Renal cortical epithelial cell (primary cell): ENCODE results near the gene HDAC1. TPM values are rescaled to one million over a fixed set of nuclear protein-coding genes. Genes with fewer than 3 reads are reported as not detected.
"Not testable (repeated sequence)": the region's sequence is repeated elsewhere in the genome, so short reads cannot be mapped to it uniquely, and the experiment has no call there.

Source experiments
- DNase-seq: peaks from one replicate; pipeline ENCODE4 v3.0.0-alpha.2; 2011; ENCODE audit warnings: low read depth
- total RNA-seq: library from RNA; depleted of rRNA; stranded (reverse); fragments of >200 nt; gene quantifications from 2 replicates; pipeline ENCODE4 v1.2.3, GENCODE V29; 2014

Gene HDAC1
- total RNA-seq = 113 and 117 TPM in 2 replicates

GRCh38 chr1:32291708-32292538, at the start of gene HDAC1:
TSS of gene HDAC1 (plus strand) at chr1:32292083. CDS start at chr1:32292170, 87 bp downstream.
- peak; percentile 81 for DNase-seq

- DNase-seq = no peak
Measured at GRCh38 chr1:32242341-32242851, 49.5 kb upstream of the HDAC1 start.

- DNase-seq = no peak
Measured at GRCh38 chr1:32246888-32247273, 45.0 kb upstream of the HDAC1 start, which contains the start of gene FAM167B. TSS of gene FAM167B (plus strand) at chr1:32247222. CDS start at chr1:32247422, 200 bp downstream.

DNA sequence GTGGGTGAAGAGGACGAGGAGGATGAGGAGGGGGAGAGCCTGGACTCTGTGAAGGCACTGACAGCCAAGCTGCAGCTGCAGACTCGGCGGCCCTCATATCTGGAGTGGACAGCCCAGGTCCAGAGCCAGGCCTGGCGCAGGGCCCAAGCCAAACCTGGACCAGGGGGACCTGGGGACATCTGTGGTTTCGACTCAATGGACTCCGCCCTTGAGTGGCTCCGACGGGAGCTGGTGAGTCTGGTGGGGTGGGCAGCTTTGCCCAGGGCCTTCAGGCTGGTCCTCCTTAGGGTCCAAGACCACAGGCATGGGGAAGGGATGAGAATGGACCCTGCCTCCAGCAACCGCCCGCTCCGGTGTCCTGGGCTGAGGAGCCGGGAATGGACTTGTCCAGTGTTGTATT, 44.4 kb upstream of the HDAC1 start:
- no peak for DNase-seq

DNA sequence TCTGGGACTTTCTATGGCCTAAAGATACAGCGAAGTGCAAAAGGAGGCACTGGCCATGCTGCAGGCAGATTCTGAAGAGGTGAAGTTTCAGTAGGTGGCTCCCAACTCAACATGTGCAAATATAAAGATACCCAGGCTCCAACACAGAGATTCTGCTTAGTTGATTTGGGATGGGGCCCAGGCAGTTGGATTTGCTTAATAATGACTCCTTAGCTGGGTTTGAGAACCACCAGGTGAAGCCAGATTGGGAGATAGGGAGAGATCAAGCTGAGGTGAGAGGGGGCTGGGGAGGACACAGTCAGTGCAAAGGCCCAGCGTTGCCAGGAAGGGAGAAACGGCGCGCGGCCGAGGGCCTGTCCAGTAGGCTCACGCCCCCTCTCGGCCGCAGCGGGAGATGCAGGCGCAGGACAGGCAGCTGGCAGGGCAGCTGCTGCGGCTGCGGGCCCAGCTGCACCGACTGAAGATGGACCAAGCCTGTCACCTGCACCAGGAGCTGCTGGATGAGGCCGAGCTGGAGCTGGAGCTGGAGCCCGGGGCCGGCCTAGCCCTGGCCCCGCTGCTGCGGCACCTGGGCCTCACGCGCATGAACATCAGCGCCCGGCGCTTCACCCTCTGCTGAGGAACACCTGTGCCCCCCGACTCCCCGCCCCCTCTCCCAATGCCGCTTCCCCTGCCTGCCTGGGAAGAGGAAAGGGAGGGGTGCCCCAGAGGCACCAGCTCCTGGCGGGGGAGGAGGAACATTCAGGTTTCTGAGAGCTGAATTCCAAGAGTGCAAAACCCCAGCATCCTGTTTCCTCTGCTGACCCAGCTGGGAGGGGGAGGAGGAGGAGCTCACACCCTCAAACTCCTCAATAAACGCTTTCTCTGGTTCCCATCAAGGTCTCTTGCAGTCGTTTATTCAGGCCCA, 43.6 kb upstream of the HDAC1 start:
- DNase-seq = peak; percentile 43

DNA sequence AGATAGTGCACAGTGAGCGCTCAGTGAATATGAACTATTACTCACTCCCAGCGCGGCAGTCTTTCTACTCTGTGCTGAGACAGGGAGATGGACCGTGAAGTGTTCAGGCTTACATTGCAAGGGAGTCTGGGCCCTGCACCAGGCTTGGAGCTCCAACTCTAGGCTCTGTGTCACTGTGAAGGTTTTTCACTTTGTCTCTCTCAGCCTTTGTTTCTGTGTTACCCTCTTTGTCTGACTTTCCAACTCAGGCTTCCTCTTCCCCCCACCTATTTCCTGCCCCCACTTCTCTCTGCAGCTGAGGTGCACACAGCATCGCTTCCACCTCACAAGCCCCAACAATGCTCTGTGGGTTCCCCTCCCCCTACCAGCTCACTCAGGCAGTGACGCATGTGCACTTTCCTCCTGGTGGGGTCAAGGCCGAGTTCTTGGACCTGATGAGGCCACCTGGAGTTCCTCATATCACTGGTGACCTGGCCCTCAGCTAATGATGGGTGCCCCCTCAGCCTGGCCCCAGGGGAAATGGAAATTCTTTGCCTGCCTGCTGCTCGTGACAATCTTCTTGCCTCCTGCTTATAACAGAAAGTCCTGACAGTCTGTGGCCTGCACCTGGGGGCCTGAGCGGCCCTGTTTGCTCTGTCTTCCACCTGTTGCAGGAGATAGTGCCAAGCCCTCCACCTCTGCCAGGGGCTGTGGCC, 41.9 kb upstream of the HDAC1 start:
- DNase-seq = peak; percentile 59

DNA sequence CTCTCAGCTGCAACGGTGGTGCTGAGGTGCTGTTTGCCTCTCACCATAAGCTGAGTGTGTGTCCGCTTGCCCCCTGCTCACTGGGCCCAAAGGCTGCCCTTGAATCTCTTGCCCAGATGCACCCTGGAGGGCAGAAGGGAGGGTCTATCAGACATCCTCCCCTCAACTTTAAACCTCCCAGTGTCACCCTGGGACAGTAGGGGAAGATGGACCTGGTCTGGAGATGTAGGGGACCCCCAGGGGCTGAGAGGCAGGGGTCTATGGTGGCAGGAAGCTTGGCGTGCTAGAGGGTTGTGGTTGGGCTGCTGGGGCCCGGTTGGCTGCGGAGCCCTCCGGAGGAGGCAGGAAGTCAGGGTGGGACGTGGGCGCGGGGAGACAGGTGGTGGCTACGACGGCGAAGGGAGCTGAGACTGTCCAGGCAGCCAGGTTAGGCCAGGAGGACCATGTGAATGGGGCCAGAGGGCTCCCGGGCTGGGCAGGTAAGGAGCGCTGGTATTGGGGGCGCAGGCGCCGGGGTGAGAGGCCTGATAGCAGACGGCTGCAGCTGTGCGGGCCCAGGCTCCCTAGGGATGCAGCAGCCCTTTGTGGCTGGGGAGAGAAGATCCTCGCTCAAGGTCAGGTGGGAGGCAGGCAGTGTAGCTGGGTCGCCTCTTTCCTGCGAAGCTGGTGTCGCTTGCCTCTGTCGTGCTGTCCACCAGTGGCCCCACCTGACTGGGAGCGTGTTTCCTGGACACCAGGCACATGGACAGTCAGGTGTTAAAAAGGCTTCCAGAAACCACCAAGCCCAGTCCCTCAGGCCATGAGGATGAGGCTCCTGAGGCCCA, 40.8 kb upstream of the HDAC1 start, which contains the start of gene LCK:
LCK (plus strand) TSS at position 373 of the 824 bp plus-strand sequence. CDS start 23,065 bp downstream, outside the sequence.
- DNase-seq = no peak

- DNase-seq = no peak
Measured at GRCh38 chr1:32255072-32256071, 36.5 kb upstream of the HDAC1 start.

- no peak for DNase-seq
Measured at GRCh38 chr1:32256473-32257226, 35.2 kb upstream of the HDAC1 start.

GRCh38 chr1:32257227-32257508, 34.7 kb upstream of the HDAC1 start:
- no peak for DNase-seq

- DNase-seq = not testable (repeated sequence)
Measured at GRCh38 chr1:32263236-32263593, 28.7 kb upstream of the HDAC1 start.

- DNase-seq = no peak
Measured at GRCh38 chr1:32263744-32264143, 28.1 kb upstream of the HDAC1 start.

GRCh38 chr1:32265846-32266245, 26.0 kb upstream of the HDAC1 start:
- DNase-seq = no peak

- DNase-seq = peak; percentile 72
Measured at GRCh38 chr1:32266921-32267591, 24.8 kb upstream of the HDAC1 start.

- no peak for DNase-seq
Measured at GRCh38 chr1:32269744-32270143, 22.1 kb upstream of the HDAC1 start.

DNA sequence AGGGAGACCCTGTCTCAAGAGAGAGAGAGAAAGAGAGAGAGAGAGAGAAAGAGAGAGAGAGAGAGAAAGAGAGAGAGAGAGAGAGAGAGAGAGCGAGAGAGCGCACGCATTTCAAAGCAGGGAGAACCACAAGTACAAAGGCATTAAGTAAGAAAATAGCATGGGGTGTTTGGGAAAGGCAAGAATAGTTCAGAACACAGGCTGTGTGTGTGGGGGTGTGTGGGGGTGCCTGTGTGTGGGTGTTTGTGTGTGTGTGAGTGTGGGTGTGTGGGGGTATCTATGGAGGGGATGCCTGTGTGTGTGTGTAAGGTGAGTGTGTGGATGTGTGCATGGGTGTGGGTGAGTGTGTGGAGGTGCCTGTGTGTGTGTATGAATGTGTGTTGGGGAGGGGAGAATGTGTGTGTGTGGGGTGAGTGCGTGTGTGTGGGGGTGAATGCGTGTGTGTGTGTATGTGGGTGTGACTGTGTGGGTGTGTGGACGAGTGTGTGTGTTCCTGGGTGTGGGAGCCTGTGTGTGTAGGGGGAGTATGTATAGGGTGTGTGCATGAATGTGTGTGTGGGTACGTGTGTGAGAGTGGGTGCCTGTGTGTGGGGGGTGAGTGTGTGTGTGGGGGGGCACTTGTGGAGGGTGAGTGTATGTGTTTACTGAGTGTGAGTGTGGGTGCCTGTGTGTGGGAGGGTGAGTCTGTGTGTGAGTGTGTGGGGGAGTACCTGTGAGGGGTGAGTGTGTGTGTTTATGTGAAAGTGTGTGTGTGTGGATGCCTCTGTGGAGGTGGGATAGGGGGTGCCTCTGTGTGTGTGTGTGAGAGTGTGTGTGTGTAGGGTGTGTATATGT, 19.1 kb upstream of the HDAC1 start:
- DNase-seq = no peak

DNA sequence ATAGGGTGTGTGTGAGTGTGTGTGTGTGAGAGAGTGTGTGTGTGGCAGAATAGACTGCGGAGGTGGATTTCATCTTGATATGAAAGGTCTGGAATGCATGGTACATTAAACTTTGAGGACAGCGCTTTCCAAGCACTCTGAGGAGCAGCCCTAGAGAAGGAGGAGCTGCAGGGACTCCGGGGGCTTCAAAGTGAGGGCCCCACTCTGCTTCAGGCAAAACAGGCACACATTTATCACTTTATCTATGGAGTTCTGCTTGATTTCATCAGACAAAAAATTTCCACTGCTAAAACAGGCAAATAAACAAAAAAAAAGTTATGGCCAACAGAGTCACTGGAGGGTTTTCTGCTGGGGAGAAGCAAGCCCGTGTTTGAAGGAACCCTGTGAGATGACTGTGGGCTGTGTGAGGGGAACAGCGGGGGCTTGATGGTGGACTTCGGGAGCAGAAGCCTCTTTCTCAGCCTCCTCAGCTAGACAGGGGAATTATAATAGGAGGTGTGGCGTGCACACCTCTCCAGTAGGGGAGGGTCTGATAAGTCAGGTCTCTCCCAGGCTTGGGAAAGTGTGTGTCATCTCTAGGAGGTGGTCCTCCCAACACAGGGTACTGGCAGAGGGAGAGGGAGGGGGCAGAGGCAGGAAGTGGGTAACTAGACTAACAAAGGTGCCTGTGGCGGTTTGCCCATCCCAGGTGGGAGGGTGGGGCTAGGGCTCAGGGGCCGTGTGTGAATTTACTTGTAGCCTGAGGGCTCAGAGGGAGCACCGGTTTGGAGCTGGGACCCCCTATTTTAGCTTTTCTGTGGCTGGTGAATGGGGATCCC, 18.3 kb upstream of the HDAC1 start:
- peak; percentile 37 for DNase-seq
